ENCODE data around the gene CNIH3.

CNIH3 gene

DNA sequence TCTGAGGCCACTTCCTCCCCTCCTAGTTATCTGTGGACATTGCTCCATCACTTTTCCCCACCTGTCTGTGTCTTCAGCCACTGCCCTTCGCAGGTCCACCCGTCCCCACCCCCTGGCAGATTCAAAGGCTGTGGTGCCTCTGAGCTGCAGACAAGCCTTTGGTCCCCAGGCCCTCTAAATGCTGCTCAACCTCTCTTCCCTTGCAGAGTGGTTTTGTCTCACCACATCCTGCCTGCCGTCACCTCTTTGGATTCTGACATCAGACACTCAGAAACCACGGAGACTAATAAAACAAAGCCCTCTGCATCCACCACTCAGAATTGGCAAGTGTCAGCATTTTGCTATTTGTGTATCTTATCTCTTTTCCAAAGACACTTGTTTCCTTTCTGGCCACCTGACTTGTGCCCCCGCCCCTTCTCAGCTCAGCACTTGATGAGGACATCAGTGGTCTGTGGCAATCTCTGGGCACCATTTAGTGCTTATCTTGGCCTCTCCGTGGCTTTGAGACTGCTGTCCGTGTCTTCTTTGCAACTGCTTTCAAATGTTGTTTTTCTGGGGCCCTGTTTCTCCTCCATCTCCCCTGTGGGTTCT lies 7.7 kb downstream of the CNIH3 start:
- no peaks in the 10 kb centered on the region for H3K79me2 ChIP-seq
- no peaks in the 10 kb centered on the region for H3K9me3 ChIP-seq (ENCODE audit: control insufficient read depth, low read length)
- H3K9ac ChIP-seq = no peak overlapping the region
- H3K4me2 ChIP-seq (ENCODE audit: low read length) = no peak overlapping the region
- H3K36me3 ChIP-seq (ENCODE audit: control insufficient read depth, insufficient read depth, low read length) = no peaks in the 10 kb centered on the region
- no peaks in the 10 kb centered on the region for H3K27me3 ChIP-seq (ENCODE audit: control insufficient read depth, insufficient read depth, low read length)
- H3K27ac ChIP-seq = no peak overlapping the region
- no peak overlapping the region for H3K4me3 ChIP-seq (ENCODE audit: low read depth, low read length)
- no peak overlapping the region for H2AFZ ChIP-seq
- TF ChIP-seq, protein P1, sequence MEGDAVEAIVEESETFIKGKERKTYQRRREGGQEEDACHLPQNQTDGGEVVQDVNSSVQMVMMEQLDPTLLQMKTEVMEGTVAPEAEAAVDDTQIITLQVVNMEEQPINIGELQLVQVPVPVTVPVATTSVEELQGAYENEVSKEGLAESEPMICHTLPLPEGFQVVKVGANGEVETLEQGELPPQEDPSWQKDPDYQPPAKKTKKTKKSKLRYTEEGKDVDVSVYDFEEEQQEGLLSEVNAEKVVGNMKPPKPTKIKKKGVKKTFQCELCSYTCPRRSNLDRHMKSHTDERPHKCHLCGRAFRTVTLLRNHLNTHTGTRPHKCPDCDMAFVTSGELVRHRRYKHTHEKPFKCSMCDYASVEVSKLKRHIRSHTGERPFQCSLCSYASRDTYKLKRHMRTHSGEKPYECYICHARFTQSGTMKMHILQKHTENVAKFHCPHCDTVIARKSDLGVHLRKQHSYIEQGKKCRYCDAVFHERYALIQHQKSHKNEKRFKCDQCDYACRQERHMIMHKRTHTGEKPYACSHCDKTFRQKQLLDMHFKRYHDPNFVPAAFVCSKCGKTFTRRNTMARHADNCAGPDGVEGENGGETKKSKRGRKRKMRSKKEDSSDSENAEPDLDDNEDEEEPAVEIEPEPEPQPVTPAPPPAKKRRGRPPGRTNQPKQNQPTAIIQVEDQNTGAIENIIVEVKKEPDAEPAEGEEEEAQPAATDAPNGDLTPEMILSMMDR (IDR thresholded peaks at IDR 0.05) = no peak
- H3K4me1 ChIP-seq = no peaks in the 10 kb centered on the region

- no peak overlapping the region for H3K4me3 ChIP-seq (ENCODE audit: low read depth, low read length)
- H3K4me1 ChIP-seq = no peaks in the 10 kb centered on the region
- H3K9ac ChIP-seq = no peak overlapping the region
- no peaks in the 10 kb centered on the region for H3K79me2 ChIP-seq
- no peaks in the 10 kb centered on the region for H3K27me3 ChIP-seq (ENCODE audit: control insufficient read depth, insufficient read depth, low read length)
- no peak overlapping the region for H3K4me2 ChIP-seq (ENCODE audit: low read length)
- no peak overlapping the region for H2AFZ ChIP-seq
- TF ChIP-seq, protein P1 (IDR thresholded peaks at IDR 0.05) = no peak
- H3K9me3 ChIP-seq (ENCODE audit: control insufficient read depth, low read length) = no peaks in the 10 kb centered on the region
- H3K36me3 ChIP-seq (ENCODE audit: control insufficient read depth, insufficient read depth, low read length) = no peaks in the 10 kb centered on the region
- H3K27ac ChIP-seq = no peak overlapping the region
Measured at GRCh38 chr1:224624432-224624831, 8.3 kb downstream of the CNIH3 start.

GRCh38 chr1:224626042-224626441 lies 9.9 kb downstream of the CNIH3 start:
- no peaks in the 10 kb centered on the region for H3K79me2 ChIP-seq
- H3K4me1 ChIP-seq = no peaks in the 10 kb centered on the region
- H3K4me2 ChIP-seq (ENCODE audit: low read length) = no peak overlapping the region
- no peak overlapping the region for H3K27ac ChIP-seq
- no peaks in the 10 kb centered on the region for H3K9me3 ChIP-seq (ENCODE audit: control insufficient read depth, low read length)
- TF ChIP-seq, protein P1 (IDR thresholded peaks at IDR 0.05) = no peak
- no peaks in the 10 kb centered on the region for H3K36me3 ChIP-seq (ENCODE audit: control insufficient read depth, insufficient read depth, low read length)
- no peak overlapping the region for H2AFZ ChIP-seq
- no peak overlapping the region for H3K4me3 ChIP-seq (ENCODE audit: low read depth, low read length)
- no peak overlapping the region for H3K9ac ChIP-seq
- no peaks in the 10 kb centered on the region for H3K27me3 ChIP-seq (ENCODE audit: control insufficient read depth, insufficient read depth, low read length)

GRCh38 chr1:224629965-224630364 lies 13.8 kb downstream of the CNIH3 start:
- Histone ChIP-seq H3K27ac (no peak overlapping the region), H3K9me3 (ENCODE audit: control insufficient read depth, low read length) (no peaks in the 10 kb centered on the region), H3K4me2 (ENCODE audit: low read length) (no peak overlapping the region), H3K36me3 (ENCODE audit: control insufficient read depth, insufficient read depth, low read length) (no peaks in the 10 kb centered on the region), H3K4me1 (no peaks in the 10 kb centered on the region), H3K4me3 (ENCODE audit: low read depth, low read length) (no peak overlapping the region), H2AFZ (no peak overlapping the region), H3K79me2 (no peaks in the 10 kb centered on the region), H3K9ac (no peak overlapping the region), H3K27me3 (ENCODE audit: control insufficient read depth, insufficient read depth, low read length) (no peaks in the 10 kb centered on the region)
- TF ChIP-seq, protein P1 (IDR thresholded peaks at IDR 0.05) = no peak

- TF ChIP-seq, protein P1 (IDR thresholded peaks at IDR 0.05) = no peak
- Histone ChIP-seq H2AFZ (no peak overlapping the region), H3K79me2 (no peaks in the 10 kb centered on the region), H3K4me2 (ENCODE audit: low read length) (no peak overlapping the region), H3K4me1 (no peaks in the 10 kb centered on the region), H3K9ac (no peak overlapping the region), H3K4me3 (ENCODE audit: low read depth, low read length) (no peak overlapping the region), H3K9me3 (ENCODE audit: control insufficient read depth, low read length) (no peaks in the 10 kb centered on the region), H3K36me3 (ENCODE audit: control insufficient read depth, insufficient read depth, low read length) (no peaks in the 10 kb centered on the region), H3K27me3 (ENCODE audit: control insufficient read depth, insufficient read depth, low read length) (no peaks in the 10 kb centered on the region), H3K27ac (no peak overlapping the region)
Measured at GRCh38 chr1:224631462-224632115, 15.5 kb downstream of the CNIH3 start.

Measured in parathyroid adenoma (tissue), 2 donors.